Gastrocnemius medialis (tissue), 4 donors: Measurements from ENCODE around the gene ZNF425. TPM values are rescaled to one million over a fixed set of nuclear protein-coding genes. Genes with fewer than 3 reads are reported as not detected.

Experiments
- ATAC-seq, 2 donors: fragments of 150-250 bp; one replicate each; pipeline ENCODE4 v1.9.1; 2016
- DNase-seq, 2 donors: peaks; one replicate each; pipeline ENCODE4 v3.0.0-alpha.2; 2019
- H3K27ac ChIP-seq, 4 donors: fragments of 200-600 bp; sonication (generic); 1 replicate in 1 of 4; 2 replicates in 3 of 4; pipeline ENCODE4 v1.5.1; 2016 to 2018; ENCODE audit warnings: mild to moderate bottlenecking in 2 of 4, moderate library complexity in 1 of 4
- H3K27me3 ChIP-seq, 3 donors: fragments of 200-600 bp; sonication (generic) in 2 of 3; 1 replicate in 1 of 3; 2 replicates in 2 of 3; pipeline versions ENCODE4 v1.5.1 to v1.6.0; 2016 to 2019; ENCODE audit warnings: mild to moderate bottlenecking in 1 of 3, moderate library complexity in 1 of 3
- H3K36me3 ChIP-seq, 2 donors: fragments of 200-600 bp; sonication (generic) in 1 of 2; one replicate each; pipeline ENCODE4 v1.5.1; 2017 to 2018
- H3K4me1 ChIP-seq, 2 donors: fragments of 200-600 bp; sonication (generic) in 1 of 2; one replicate each; pipeline ENCODE4 v1.5.1; 2016 to 2017; ENCODE audit warnings: mild to moderate bottlenecking in 2 of 2
- H3K4me3 ChIP-seq, 4 donors: fragments of 200-600 bp; sonication (generic) in 3 of 4; 1 replicate in 1 of 4; 2 replicates in 3 of 4; pipeline ENCODE4 v1.5.1; 2016 to 2019; ENCODE audit warnings: mild to moderate bottlenecking in 2 of 4
- H3K9me3 ChIP-seq, 3 donors: fragments of 200-600 bp; sonication (generic) in 2 of 3; 1 replicate in 1 of 3; 2 replicates in 2 of 3; pipeline ENCODE4 v1.5.1; 2016 to 2019
- POLR2A ChIP-seq, 2 donors: fragments of 450-650 bp; IDR thresholded peaks; one replicate each; pipeline ENCODE4 v1.6.1; 2017; ENCODE audit warnings: antibody characterized with exemption in 2 of 2, mild to moderate bottlenecking in 2 of 2, moderate library complexity in 2 of 2
- in situ Hi-C, 4 donors: fragments of 200-750 bp; cut with MboI; loops; one replicate each; pipeline versions ENCODE4 v1.15.0 to v1.8.0; 2017; ENCODE audit warnings: low sequenced_read_pairs in 4 of 4
- intact Hi-C: fragments of 100-400 bp; cut with DNase I; formaldehyde crosslinking; loops from one replicate; pipeline ENCODE4 v1.15.1; 2023; ENCODE audit warnings: low total_unique reads
- total RNA-seq, 4 donors: library from RNA; depleted of rRNA; stranded (reverse); fragments of >200 nt; gene quantifications; one replicate each; pipeline versions ENCODE4 v1.1.0 to v1.2.3, GENCODE V29; 2016
- TF ChIP-seq, protein P1 (sequence below), 5 experiments: fragments of 450-650 bp in 3 of 5; fragments of 200-600 bp in 2 of 5; sonication (generic) in 2 of 5; IDR thresholded peaks in 4 of 5; conservative IDR thresholded peaks in 1 of 5; 1 replicate in 4 of 5; 2 replicates in 1 of 5; pipeline ENCODE4 v1.5.1; 2016 to 2019; ENCODE audit warnings: antibody characterized with exemption in 5 of 5, mild to moderate bottlenecking in 3 of 5, moderate library complexity in 3 of 5

ZNF425 gene
- total RNA-seq, 4 donors from 2014 or later = 1.2 to 3.2 (median 1.5) TPM

DNA sequence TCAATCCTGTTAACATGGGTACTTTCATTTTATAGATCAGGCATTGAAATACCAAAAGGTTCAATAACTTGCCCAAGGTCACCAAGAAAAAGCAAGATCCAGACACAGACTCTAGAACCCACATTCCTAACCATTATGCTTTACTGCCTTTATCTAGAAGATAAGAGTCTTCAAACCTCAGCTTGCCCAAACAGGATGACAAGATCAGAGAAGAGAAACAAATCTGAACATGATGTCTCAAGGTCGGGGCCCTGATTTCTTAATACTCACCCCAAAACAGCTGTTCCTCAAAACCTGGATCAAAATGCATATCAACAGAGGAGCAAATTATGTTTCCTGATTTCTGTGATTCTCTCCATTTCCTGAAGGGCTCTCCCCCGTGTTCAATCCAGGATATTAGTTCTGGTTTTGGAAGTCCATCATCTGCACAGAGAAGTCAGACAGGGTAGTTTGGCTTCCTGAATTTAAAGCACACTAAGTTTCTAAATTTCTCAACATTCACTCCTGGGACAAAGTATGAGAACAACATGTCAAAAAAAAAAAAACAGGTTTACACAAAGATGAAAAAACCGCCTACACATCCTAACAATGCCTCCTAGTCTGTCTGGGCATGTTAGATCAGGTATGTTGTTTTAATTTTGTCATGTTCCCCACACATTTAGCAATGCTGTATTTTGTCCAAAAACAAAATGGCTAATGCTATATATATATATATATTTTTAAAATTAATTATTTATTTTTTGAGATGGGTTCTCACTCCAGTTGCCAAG, 51.8 kb downstream of the ZNF425 start:
- DNase-seq = no peak
- peaks cover 0 to 31% of the 10 kb centered on the region in 2 donors for H3K36me3 ChIP-seq
- in situ Hi-C loops (no loop called here), intact Hi-C loops (no loop called here)
- no peaks in the 10 kb centered on the region for H3K9me3 ChIP-seq
- TF ChIP-seq, protein P1, sequence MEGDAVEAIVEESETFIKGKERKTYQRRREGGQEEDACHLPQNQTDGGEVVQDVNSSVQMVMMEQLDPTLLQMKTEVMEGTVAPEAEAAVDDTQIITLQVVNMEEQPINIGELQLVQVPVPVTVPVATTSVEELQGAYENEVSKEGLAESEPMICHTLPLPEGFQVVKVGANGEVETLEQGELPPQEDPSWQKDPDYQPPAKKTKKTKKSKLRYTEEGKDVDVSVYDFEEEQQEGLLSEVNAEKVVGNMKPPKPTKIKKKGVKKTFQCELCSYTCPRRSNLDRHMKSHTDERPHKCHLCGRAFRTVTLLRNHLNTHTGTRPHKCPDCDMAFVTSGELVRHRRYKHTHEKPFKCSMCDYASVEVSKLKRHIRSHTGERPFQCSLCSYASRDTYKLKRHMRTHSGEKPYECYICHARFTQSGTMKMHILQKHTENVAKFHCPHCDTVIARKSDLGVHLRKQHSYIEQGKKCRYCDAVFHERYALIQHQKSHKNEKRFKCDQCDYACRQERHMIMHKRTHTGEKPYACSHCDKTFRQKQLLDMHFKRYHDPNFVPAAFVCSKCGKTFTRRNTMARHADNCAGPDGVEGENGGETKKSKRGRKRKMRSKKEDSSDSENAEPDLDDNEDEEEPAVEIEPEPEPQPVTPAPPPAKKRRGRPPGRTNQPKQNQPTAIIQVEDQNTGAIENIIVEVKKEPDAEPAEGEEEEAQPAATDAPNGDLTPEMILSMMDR (IDR thresholded peaks at IDR 0.05 in 4 of 5, conservative IDR thresholded peaks at IDR 0.05 in 1 of 5) = no peak
- no peak for TF ChIP-seq POLR2A (IDR thresholded peaks at IDR 0.05)
- H3K27ac ChIP-seq = no peak overlapping the region
- no peaks in the 10 kb centered on the region for H3K27me3 ChIP-seq
- H3K4me3 ChIP-seq = no peak overlapping the region
- no peaks in the 10 kb centered on the region for H3K4me1 ChIP-seq
- ATAC-seq = no peak

DNA sequence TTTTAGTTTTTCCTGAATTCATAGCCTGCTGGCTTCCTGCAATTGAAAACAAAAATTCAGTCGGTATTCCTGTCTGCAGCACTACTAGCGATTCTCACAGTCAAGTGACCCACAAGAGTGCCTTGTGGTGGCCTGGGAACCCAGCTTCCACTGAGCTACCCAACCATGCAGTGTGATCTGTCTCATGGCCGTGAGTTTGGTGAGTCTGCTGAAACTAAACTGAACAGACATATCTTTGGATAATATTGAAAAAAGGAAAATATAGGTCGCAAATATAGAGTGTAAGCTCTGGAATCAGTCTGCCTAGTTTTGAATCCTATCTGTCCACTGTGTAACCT, 53.7 kb downstream of the ZNF425 start:
- no peak for ATAC-seq
- in situ Hi-C loops = no loop called here

DNA sequence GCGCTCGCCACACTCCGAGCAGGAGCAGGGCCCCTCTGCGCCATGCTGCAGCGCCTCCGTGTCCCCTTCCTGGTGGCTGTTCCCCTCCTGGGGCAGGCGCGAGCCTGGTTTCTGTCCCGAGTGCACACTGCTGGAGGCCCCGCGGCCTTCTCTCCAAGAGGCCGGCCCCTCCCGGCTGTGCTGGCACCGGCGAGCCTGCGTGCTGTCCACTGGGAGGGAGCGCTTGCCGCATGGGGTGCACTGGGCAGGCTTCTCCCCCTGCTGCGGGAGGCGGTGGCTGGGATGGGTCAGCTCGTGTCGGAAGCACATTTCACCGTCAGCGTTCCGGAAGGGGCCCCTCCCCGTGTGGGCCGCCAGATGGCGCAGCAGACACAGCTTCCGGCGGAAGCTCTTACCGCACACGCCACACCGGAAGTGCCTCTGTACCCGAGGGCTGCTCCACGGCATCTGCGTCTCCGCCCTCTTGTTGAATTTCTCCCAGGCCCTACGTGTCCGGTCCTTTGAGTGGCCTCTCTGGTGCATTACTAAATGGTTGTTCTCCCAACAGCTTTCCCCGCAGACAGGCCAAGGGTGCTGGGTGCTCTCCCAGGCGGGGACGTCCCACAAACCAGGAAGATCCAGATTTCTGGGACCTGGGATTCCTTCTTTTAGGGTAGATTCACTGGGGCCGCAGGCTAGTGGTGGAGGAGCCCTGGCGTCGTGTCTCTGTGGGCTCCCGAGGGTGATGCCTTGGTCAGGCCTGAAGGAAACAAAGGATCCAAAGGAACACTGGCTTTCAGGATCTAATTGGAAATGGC, 54.3 kb downstream of the ZNF425 start:
- Histone ChIP-seq H3K27ac (peak overlapping the region; percentile 20 to 71 (median 40)), H3K36me3 (peaks cover 0 to 31% of the 10 kb centered on the region in 2 donors), H3K9me3 (no peaks in the 10 kb centered on the region), H3K4me3 (peak overlapping the region in 1 of 4 donors; percentile 26), H3K27me3 (no peaks in the 10 kb centered on the region), H3K4me1 (no peaks in the 10 kb centered on the region)
- DNase-seq (no peak), ATAC-seq (peak in 1 of 2 donors; percentile 27)
- in situ Hi-C loops (no loop called here), intact Hi-C loops (no loop called here)
- TF ChIP-seq, protein P1 (IDR thresholded peaks at IDR 0.05 in 4 of 5, conservative IDR thresholded peaks at IDR 0.05 in 1 of 5) = peak in 1 of 5 experiments; percentile 30
- no peak for TF ChIP-seq POLR2A (IDR thresholded peaks at IDR 0.05)

More for the DNA sequence above, 53.7 kb downstream of the ZNF425 start:
- peaks cover 0 to 31% of the 10 kb centered on the region in 2 donors for H3K36me3 ChIP-seq
- H3K4me1 ChIP-seq = no peaks in the 10 kb centered on the region
- H3K27me3 ChIP-seq = no peaks in the 10 kb centered on the region
- no peak overlapping the region for H3K4me3 ChIP-seq
- intact Hi-C loops = no loop called here
- DNase-seq = no peak
- no peaks in the 10 kb centered on the region for H3K9me3 ChIP-seq
- TF ChIP-seq, protein P1 (IDR thresholded peaks at IDR 0.05 in 4 of 5, conservative IDR thresholded peaks at IDR 0.05 in 1 of 5) = no peak
- no peak for TF ChIP-seq POLR2A (IDR thresholded peaks at IDR 0.05)
- peak overlapping the region; percentile 20 to 71 (median 40) for H3K27ac ChIP-seq

DNA sequence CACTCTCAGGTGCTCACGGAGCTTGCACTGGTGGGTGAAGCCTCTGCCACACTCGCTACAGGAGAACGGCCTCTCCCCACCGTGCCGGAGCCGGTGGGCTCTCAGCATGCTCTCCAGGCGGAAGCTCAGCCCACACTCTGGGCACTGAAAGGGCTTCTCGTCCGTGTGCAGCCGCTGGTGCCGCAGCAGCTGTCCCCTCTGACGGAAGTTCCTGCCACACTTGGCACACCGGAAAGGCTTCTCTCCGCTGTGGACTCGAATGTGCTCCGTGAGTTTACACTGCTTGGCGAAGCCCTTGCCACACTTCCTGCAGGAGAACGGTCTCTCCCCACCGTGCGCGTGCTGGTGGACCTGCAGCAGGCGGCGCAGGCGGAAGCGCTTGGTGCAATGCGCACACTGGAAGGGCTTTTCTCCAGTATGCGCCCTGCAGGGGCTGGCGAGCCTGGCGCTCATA, 54.9 kb downstream of the ZNF425 start:
- no peaks in the 10 kb centered on the region for H3K4me1 ChIP-seq
- TF ChIP-seq, protein P1 (IDR thresholded peaks at IDR 0.05 in 4 of 5, conservative IDR thresholded peaks at IDR 0.05 in 1 of 5) = no peak
- no peak for TF ChIP-seq POLR2A (IDR thresholded peaks at IDR 0.05)
- DNase-seq (no peak), ATAC-seq (no peak)
- H3K27ac ChIP-seq = peak overlapping the region in 1 of 4 donors; percentile 20
- in situ Hi-C loops = no loop called here
- peak overlapping the region in 1 of 4 donors; percentile 26 for H3K4me3 ChIP-seq
- no peaks in the 10 kb centered on the region for H3K9me3 ChIP-seq
- intact Hi-C loops = no loop called here
- peaks cover 0 to 31% of the 10 kb centered on the region in 2 donors for H3K36me3 ChIP-seq
- no peaks in the 10 kb centered on the region for H3K27me3 ChIP-seq
